COLO829 (cell line): Measurements from ENCODE around the gene SMPD2.

Source experiments
- DNase-seq: peaks from one replicate; pipeline ENCODE4 v3.0.0; 2012; ENCODE audit warnings: low spot score

SMPD2 gene

DNA sequence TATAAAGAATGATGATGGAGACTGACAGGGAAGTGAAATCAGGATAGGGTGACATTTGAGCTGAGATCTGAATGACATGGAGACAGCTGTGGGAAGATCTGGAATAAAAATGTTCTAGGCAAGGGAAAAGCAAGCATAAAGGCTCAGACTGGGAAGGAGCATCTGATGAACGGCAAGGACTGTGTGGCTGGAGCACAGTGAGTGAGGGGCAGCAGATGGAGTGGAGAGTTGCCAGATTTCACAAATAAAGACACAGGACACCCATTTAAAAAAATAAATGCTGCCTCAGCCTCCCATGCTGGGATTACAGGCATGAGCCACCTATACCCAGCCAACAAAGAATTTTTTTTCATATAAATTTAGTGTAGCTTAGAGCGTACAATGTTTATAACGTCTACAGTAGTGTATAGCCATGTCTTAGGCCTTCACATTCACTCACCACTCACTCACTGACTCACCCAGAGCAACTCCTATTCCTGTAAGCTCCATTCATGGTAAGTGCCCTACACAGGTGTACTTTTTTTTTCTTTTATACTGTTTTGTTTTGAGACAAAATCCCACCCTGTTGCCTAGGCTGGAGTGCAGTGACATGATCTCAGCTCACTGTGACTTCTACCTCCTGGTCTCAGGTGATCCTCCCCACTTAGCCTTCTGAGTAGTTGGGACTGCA lies 44.9 kb downstream of the SMPD2 start:
- no peak for DNase-seq

DNA sequence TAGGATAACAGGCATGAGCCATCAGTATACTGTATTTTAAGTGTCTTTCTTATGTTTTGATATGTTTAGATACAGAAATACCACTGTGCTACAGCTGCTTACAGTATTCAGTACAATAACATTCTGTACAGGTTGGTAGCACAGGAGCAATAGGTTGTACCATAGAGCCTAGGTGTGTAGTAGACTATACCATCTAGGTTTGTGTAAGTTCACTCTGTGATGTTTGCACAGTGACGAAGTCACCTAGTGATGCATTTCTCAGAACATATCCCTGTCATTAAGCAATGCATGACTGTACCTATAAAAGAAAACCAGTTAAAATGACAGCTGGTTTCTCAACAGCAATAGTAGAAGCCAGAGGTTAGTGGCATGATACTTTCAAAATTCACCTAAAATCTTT lies 45.5 kb downstream of the SMPD2 start:
- no peak for DNase-seq

DNA sequence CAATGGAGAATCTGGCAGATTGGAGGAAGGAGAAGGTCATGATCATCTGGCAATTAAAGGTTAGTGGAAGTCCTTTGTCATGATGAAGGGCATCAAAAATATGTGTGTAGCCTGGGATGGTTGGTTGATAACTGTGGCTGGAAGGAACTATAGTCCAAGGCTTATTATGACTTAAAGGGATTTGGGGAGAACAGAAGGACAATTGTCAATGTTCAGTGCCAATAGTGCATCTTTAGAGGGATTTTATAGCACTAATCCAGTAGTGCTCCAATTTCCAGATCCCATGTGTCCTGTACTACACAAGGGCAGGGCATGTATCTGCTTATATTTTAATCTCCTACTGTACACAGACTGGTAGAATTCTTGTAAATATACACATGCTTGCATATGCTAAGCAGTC lies 47.5 kb downstream of the SMPD2 start:
- no peak for DNase-seq

DNA sequence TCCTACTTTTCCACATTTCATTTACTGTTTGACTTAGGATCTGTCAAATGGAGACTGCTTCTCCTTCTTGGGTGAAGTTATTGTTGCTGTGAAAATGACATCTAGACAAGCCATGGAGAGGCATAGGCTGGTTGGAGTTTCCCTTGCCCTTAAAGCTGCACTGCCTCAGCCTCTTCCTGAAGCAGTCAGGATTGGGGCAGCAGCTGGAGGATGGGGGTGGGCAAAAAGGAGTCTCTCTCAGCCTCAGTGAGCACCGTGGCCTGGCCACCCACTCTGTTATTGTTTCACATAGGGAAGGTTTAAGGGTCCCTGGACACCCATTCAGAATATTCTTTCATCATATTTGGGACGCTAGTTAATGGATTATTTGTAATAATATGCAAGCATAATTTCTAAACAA lies 50.2 kb downstream of the SMPD2 start:
- no peak for DNase-seq

DNA sequence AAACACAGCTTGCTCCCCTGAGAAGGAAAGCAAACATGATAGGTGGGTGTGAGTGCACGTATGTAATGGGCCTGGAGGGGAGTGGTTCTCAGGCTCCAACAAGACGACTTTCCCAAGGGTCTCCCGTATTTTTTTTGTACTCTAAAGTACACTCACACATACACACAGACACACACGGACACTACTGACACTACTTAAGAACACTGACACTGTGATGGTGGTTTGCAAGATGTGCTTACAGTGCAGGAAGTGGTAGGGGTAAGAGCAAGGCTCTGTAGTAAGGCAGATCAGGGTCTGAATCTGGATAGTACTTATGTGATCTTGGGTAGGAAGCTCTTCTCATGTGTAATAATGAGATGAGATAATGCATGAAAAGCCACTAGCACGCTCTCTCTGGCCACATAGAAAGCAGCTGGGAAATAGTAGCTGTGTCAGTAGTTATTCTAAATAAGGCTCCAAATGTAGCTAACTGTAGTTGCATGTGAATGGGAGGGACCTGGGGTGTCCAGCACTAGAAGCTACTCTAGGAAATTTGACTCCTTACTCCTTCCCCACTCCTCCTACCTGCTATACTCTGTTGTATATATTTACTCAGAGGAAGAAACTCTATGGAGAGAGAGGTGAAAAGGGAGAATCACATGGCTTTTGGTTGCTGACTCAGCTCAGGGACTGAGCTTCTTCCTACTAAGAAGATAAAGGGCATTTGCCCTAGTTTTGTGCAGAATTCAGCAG lies 50.8 kb downstream of the SMPD2 start:
- no peak for DNase-seq
